GM12878 (cell line): ENCODE results near the gene RHPN2.

Experiments used
- EP300 ChIP-seq, 2 experiments: fragments of 150-350 bp in 1 of 2; IDR thresholded peaks; 2 replicates each; pipeline ENCODE4 v1.6.1; 2011 to 2012; ENCODE audit warnings: low read depth in 2 of 2, low read length in 2 of 2, borderline replicate concordance in 1 of 2, improper control_type of control experiment in 1 of 2, inconsistent platforms in 1 of 2; ENCODE audit not compliant: control insufficient read depth in 1 of 2
- MTA3 ChIP-seq: IDR thresholded peaks from 2 replicates; pipeline ENCODE4 v1.6.1; 2012; ENCODE audit warnings: low read length, inconsistent platforms, borderline replicate concordance
- NFYB ChIP-seq: IDR thresholded peaks from 2 replicates; pipeline ENCODE4 v1.6.1; 2011; ENCODE audit warnings: low read depth, mild to moderate bottlenecking, low read length, improper control_type of control experiment, moderate library complexity; ENCODE audit not compliant: insufficient read depth
- POLR2A ChIP-seq: IDR thresholded peaks from 2 replicates; pipeline ENCODE4 v1.6.1; 2011; ENCODE audit warnings: low read depth, mild to moderate bottlenecking, low read length
- POLR2AphosphoS5 ChIP-seq: IDR thresholded peaks from 2 replicates; pipeline ENCODE4 v1.6.1; 2011; ENCODE audit warnings: mild to moderate bottlenecking, low read length, inconsistent platforms
- RB1 ChIP-seq: fragments of 450-650 bp; formaldehyde crosslinking; IDR thresholded peaks from 2 replicates; pipeline ENCODE4 v1.6.1; 2017; ENCODE audit warnings: mild to moderate bottlenecking, borderline replicate concordance
- SRF ChIP-seq, 2 experiments: IDR thresholded peaks; 2 replicates each; pipeline ENCODE4 v1.6.1; 2011; ENCODE audit warnings: low read depth in 2 of 2, low read length in 2 of 2, mild to moderate bottlenecking in 1 of 2, moderate library complexity in 1 of 2
- ZNF274 ChIP-seq: IDR thresholded peaks from one replicate; pipeline ENCODE4 v1.8.0; 2011; ENCODE audit not compliant: insufficient read length, insufficient read depth
- TF ChIP-seq, protein P1 (sequence below), 3 experiments: IDR thresholded peaks in 2 of 3; conservative IDR thresholded peaks in 1 of 3; 2 replicates each; pipeline ENCODE4 v1.5.1; 2011; ENCODE audit warnings: low read depth in 3 of 3, low read length in 3 of 3, mild to moderate bottlenecking in 3 of 3, control low read depth in 2 of 3, moderate library complexity in 2 of 3, inconsistent platforms in 1 of 3, mixed read lengths in 1 of 3; ENCODE audit not compliant: control insufficient read depth in 2 of 3, insufficient read depth in 1 of 3; ENCODE audit errors: extremely low read depth in 1 of 3
- TF ChIP-seq, protein P2 (sequence below): fragments of 450-650 bp; IDR thresholded peaks from 2 replicates; pipeline ENCODE4 v1.6.1; 2017; ENCODE audit warnings: mild to moderate bottlenecking, moderate library complexity
- TF ChIP-seq, protein P3 (sequence below): fragments of 450-650 bp; IDR thresholded peaks from 2 replicates; pipeline ENCODE4 v1.6.1; 2016; ENCODE audit warnings: mild to moderate bottlenecking
- TF ChIP-seq, protein P4 (sequence below): IDR thresholded peaks from 2 replicates; pipeline ENCODE4 v1.6.1; 2012; ENCODE audit warnings: low read depth, low read length, improper control_type of control experiment

DNA sequence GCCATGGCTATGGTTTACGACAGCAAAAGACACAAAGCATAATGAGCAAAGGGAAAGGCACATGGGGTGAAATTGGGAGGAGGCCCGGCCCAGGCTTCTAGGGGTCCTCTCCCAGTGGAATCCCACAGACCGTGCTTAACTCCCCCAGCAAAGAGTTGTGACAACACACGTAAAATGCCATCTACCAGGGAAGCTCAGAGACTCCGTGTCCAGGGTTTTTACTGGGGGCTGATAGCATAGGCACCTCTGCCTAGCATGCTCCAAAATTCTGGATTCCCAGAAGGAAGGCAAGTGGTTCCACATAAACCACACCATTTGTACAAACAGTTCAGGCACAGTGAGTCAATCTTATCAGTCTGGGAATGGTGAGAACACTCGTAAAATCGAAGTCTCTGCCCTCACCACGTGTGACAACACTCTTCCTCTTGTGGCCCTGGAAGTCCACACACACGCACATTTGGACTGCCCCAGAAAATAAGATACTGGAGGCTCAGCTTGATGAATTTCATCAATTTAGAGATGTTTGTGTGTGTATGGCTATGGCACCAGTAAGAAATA lies 34.9 kb downstream of the RHPN2 start:
- no peak for TF ChIP-seq RB1
- TF ChIP-seq NFYB: no peak
- no peak for TF ChIP-seq SRF (IDR thresholded peaks at IDR 0.05; ENCODE audit: low read depth in 2 of 2, low read length in 2 of 2)
- no peak for TF ChIP-seq POLR2AphosphoS5
- no peak for TF ChIP-seq MTA3
- TF ChIP-seq, protein P1, sequence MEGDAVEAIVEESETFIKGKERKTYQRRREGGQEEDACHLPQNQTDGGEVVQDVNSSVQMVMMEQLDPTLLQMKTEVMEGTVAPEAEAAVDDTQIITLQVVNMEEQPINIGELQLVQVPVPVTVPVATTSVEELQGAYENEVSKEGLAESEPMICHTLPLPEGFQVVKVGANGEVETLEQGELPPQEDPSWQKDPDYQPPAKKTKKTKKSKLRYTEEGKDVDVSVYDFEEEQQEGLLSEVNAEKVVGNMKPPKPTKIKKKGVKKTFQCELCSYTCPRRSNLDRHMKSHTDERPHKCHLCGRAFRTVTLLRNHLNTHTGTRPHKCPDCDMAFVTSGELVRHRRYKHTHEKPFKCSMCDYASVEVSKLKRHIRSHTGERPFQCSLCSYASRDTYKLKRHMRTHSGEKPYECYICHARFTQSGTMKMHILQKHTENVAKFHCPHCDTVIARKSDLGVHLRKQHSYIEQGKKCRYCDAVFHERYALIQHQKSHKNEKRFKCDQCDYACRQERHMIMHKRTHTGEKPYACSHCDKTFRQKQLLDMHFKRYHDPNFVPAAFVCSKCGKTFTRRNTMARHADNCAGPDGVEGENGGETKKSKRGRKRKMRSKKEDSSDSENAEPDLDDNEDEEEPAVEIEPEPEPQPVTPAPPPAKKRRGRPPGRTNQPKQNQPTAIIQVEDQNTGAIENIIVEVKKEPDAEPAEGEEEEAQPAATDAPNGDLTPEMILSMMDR (IDR thresholded peaks at IDR 0.05 in 2 of 3, conservative IDR thresholded peaks at IDR 0.05 in 1 of 3; ENCODE audit: control insufficient read depth in 2 of 3, extremely low read depth in 1 of 3, insufficient read depth in 1 of 3, low read depth in 3 of 3, low read length in 3 of 3): no peak
- TF ChIP-seq, protein P2, sequence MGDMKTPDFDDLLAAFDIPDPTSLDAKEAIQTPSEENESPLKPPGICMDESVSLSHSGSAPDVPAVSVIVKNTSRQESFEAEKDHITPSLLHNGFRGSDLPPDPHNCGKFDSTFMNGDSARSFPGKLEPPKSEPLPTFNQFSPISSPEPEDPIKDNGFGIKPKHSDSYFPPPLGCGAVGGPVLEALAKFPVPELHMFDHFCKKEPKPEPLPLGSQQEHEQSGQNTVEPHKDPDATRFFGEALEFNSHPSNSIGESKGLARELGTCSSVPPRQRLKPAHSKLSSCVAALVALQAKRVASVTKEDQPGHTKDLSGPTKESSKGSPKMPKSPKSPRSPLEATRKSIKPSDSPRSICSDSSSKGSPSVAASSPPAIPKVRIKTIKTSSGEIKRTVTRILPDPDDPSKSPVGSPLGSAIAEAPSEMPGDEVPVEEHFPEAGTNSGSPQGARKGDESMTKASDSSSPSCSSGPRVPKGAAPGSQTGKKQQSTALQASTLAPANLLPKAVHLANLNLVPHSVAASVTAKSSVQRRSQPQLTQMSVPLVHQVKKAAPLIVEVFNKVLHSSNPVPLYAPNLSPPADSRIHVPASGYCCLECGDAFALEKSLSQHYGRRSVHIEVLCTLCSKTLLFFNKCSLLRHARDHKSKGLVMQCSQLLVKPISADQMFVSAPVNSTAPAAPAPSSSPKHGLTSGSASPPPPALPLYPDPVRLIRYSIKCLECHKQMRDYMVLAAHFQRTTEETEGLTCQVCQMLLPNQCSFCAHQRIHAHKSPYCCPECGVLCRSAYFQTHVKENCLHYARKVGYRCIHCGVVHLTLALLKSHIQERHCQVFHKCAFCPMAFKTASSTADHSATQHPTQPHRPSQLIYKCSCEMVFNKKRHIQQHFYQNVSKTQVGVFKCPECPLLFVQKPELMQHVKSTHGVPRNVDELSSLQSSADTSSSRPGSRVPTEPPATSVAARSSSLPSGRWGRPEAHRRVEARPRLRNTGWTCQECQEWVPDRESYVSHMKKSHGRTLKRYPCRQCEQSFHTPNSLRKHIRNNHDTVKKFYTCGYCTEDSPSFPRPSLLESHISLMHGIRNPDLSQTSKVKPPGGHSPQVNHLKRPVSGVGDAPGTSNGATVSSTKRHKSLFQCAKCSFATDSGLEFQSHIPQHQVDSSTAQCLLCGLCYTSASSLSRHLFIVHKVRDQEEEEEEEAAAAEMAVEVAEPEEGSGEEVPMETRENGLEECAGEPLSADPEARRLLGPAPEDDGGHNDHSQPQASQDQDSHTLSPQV: no peak
- no peak for TF ChIP-seq POLR2A
- TF ChIP-seq, protein P3, sequence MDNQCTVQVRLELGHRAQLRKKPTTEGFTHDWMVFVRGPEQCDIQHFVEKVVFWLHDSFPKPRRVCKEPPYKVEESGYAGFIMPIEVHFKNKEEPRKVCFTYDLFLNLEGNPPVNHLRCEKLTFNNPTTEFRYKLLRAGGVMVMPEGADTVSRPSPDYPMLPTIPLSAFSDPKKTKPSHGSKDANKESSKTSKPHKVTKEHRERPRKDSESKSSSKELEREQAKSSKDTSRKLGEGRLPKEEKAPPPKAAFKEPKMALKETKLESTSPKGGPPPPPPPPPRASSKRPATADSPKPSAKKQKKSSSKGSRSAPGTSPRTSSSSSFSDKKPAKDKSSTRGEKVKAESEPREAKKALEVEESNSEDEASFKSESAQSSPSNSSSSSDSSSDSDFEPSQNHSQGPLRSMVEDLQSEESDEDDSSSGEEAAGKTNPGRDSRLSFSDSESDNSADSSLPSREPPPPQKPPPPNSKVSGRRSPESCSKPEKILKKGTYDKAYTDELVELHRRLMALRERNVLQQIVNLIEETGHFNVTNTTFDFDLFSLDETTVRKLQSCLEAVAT: no peak
- no peak for TF ChIP-seq ZNF274
- TF ChIP-seq EP300 (IDR thresholded peaks at IDR 0.05; ENCODE audit: borderline replicate concordance in 1 of 2, control insufficient read depth in 1 of 2, low read depth in 2 of 2, low read length in 2 of 2): no peak
- TF ChIP-seq, protein P4, sequence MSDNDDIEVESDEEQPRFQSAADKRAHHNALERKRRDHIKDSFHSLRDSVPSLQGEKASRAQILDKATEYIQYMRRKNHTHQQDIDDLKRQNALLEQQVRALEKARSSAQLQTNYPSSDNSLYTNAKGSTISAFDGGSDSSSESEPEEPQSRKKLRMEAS: no peak
